ENCODE measurements around the gene NCR3LG1.

GRCh38 chr11:17352950-17353820 lies 1.6 kb downstream of the NCR3LG1 start:
- no peak for TF ChIP-seq CTCF (optimal IDR thresholded peaks at IDR 0.05 in 1 of 3, IDR thresholded peaks at IDR 0.05 in 1 of 3, conservative IDR thresholded peaks at IDR 0.05 in 1 of 3; ENCODE audit: extremely low read depth in 1 of 3, insufficient read depth in 2 of 3, low read length in 3 of 3)
- no peak for TF ChIP-seq EZH2 (IDR thresholded peaks at IDR 0.05; ENCODE audit: low read length)

Measured in keratinocyte (primary cell).